SK-N-SH (cell line): ENCODE measurements around the gene C8A. TPM values are rescaled to one million over a fixed set of nuclear protein-coding genes. Genes with fewer than 3 reads are reported as not detected.

Experiments used
- CTCF ChIA-PET: fragments of 300-600, 350-600 bp; formaldehyde crosslinking; extraction: SDS; loops from one replicate; lab custom pipeline; 2021; lab: Yijun Ruan, JAX
- POLR2A ChIA-PET: fragments of 350-600 bp; sonication (Branson Sonifier 250); formaldehyde crosslinking; extraction: SDS; loops from one replicate; lab custom pipeline; 2020; ENCODE audit warnings: antibody characterized with exemption, inconsistent platforms; lab: Yijun Ruan, JAX
- DNase-seq: peaks from one replicate; pipeline ENCODE4 v3.0.0; 2012
- H2AFZ ChIP-seq: fragments of 200-600 bp; sonication (generic); 2 replicates; pipeline ENCODE4 v1.8.1; 2016; ENCODE audit warnings: antibody characterized with exemption, mild to moderate bottlenecking, low read depth
- H3F3A ChIP-seq: fragments of 200-600 bp; sonication (generic); replicated peaks from 2 replicates; pipeline ENCODE3; 2016; ENCODE audit warnings: antibody characterized with exemption, mild to moderate bottlenecking; ENCODE audit not compliant: insufficient read depth
- H3K27ac ChIP-seq, 2 experiments: fragments of 200-500 bp in 1 of 2; fragments of 200-600 bp in 1 of 2; sonication (Bioruptor generic) in 1 of 2; sonication (generic), shearing (Covaris generic) in 1 of 2; 2 replicates each; pipeline versions ENCODE4 v1.5.1 to v1.6.1; 2014 to 2016; ENCODE audit warnings: low read depth in 2 of 2, inconsistent platforms in 1 of 2, low read length in 1 of 2, mild to moderate bottlenecking in 1 of 2, mixed read lengths in 1 of 2
- H3K27me3 ChIP-seq: fragments of 200-600 bp; sonication (generic), shearing (Covaris generic); 2 replicates; pipeline ENCODE4 v1.6.1; 2016; ENCODE audit warnings: mixed run types; ENCODE audit not compliant: insufficient read depth
- H3K36me3 ChIP-seq, 2 experiments: fragments of 200-500 bp in 1 of 2; fragments of 200-600 bp in 1 of 2; sonication (Bioruptor generic) in 1 of 2; sonication (generic) in 1 of 2; replicated peaks in 1 of 2; 2 replicates each; pipeline versions ENCODE3 to v1.5.1; 2014 to 2016; ENCODE audit warnings: low read length in 1 of 2, mild to moderate bottlenecking in 1 of 2; ENCODE audit not compliant: insufficient read depth in 2 of 2, control insufficient read depth in 1 of 2
- H3K4me1 ChIP-seq, 2 experiments: fragments of 200-500 bp in 1 of 2; fragments of 200-600 bp in 1 of 2; sonication (Bioruptor generic) in 1 of 2; sonication (generic), shearing (Covaris generic) in 1 of 2; 2 replicates each; pipeline versions ENCODE4 v1.5.1 to v1.6.1; 2014 to 2016; ENCODE audit warnings: low read depth in 1 of 2, low read length in 1 of 2, mixed run types in 1 of 2; ENCODE audit not compliant: insufficient read depth in 2 of 2, control insufficient read depth in 1 of 2
- H3K4me2 ChIP-seq: fragments of 200-600 bp; sonication (generic), shearing (Covaris generic); 2 replicates; pipeline ENCODE4 v1.6.1; 2017; ENCODE audit warnings: mixed run types
- H3K4me3 ChIP-seq, 2 experiments: fragments of 200-500 bp in 1 of 2; fragments of 200-600 bp in 1 of 2; sonication (Bioruptor generic) in 1 of 2; sonication (generic), shearing (Covaris generic) in 1 of 2; 2 replicates each; pipeline versions ENCODE4 v1.5.1 to v1.8.1; 2014 to 2016; ENCODE audit warnings: low read depth in 2 of 2, inconsistent platforms in 1 of 2, low read length in 1 of 2, mild to moderate bottlenecking in 1 of 2, mixed read lengths in 1 of 2, moderate library complexity in 1 of 2
- H3K79me2 ChIP-seq: fragments of 200-600 bp; sonication (generic); 2 replicates; pipeline ENCODE4 v1.8.1; 2017; ENCODE audit warnings: mild to moderate bottlenecking; ENCODE audit not compliant: insufficient read depth
- H3K9ac ChIP-seq: fragments of 200-600 bp; sonication (generic); 2 replicates; pipeline ENCODE4 v1.6.1; 2017; ENCODE audit warnings: mixed run types
- H3K9me2 ChIP-seq: fragments of 200-600 bp; sonication (generic); 2 replicates; pipeline ENCODE4 v1.6.1; 2017; ENCODE audit warnings: mixed run types
- H3K9me3 ChIP-seq: fragments of 200-600 bp; sonication (generic); 2 replicates; pipeline ENCODE4 v1.6.1; 2017; ENCODE audit warnings: mixed run types, mild to moderate bottlenecking, moderate library complexity
- H4K20me1 ChIP-seq: fragments of 200-600 bp; sonication (generic); 2 replicates; pipeline ENCODE4 v1.6.1; 2017; ENCODE audit warnings: mild to moderate bottlenecking, mixed run types; ENCODE audit not compliant: insufficient read depth
- CHD2 ChIP-seq: fragments of 150-350 bp; IDR thresholded peaks from 2 replicates; pipeline ENCODE4 v1.6.1; 2018; ENCODE audit warnings: low read length; ENCODE audit not compliant: partially characterized antibody
- ELF1 ChIP-seq: IDR thresholded peaks from 2 replicates; pipeline ENCODE4 v1.4.0; 2012
- EZH2phosphoT487 ChIP-seq: fragments of 200-600 bp; sonication (generic); IDR thresholded peaks from 2 replicates; pipeline ENCODE4 v1.6.1; 2017; ENCODE audit warnings: low read depth, mixed run types, mild to moderate bottlenecking, antibody characterized with exemption, moderate library complexity, borderline replicate concordance
- FOSL2 ChIP-seq: IDR thresholded peaks from 2 replicates; pipeline ENCODE4 v1.4.0; 2012; ENCODE audit warnings: low read depth, mild to moderate bottlenecking, moderate library complexity, borderline replicate concordance
- FOXJ3 ChIP-seq: sonication (generic); formaldehyde crosslinking; IDR thresholded peaks from 2 replicates; pipeline ENCODE4 v1.5.1; 2020; ENCODE audit warnings: mild to moderate bottlenecking, missing genetic modification reagents
- FOXM1 ChIP-seq: IDR thresholded peaks from 2 replicates; pipeline ENCODE4 v1.4.0; 2012; ENCODE audit warnings: low read depth, mild to moderate bottlenecking
- GABPA ChIP-seq: IDR thresholded peaks from 2 replicates; pipeline ENCODE4 v1.4.0; 2012; ENCODE audit warnings: low read depth, mild to moderate bottlenecking
- GATA2 ChIP-seq: sonication (generic); formaldehyde crosslinking; IDR thresholded peaks from 2 replicates; pipeline ENCODE4 v1.5.0; 2020; ENCODE audit warnings: mild to moderate bottlenecking, missing genetic modification reagents
- IRF3 ChIP-seq: fragments of 150-350 bp; IDR thresholded peaks from 2 replicates; pipeline ENCODE4 v1.6.1; 2016; ENCODE audit warnings: mild to moderate bottlenecking, low read depth, low read length
- MEF2A ChIP-seq: IDR thresholded peaks from 2 replicates; pipeline ENCODE4 v1.4.0; 2012; ENCODE audit warnings: low read depth, borderline replicate concordance
- MXI1 ChIP-seq: IDR thresholded peaks from 2 replicates; pipeline ENCODE4 v1.6.1; 2012; ENCODE audit warnings: mild to moderate bottlenecking, low read depth, low read length, improper control_type of control experiment
- PBX3 ChIP-seq: IDR thresholded peaks from 2 replicates; pipeline ENCODE4; 2012
- POLR2AphosphoS5 ChIP-seq: IDR thresholded peaks from 2 replicates; pipeline ENCODE4 v1.6.1; 2012; ENCODE audit warnings: low read depth, low read length
- RAD21 ChIP-seq: IDR thresholded peaks from 2 replicates; pipeline ENCODE4 v1.6.1; 2012; ENCODE audit warnings: mild to moderate bottlenecking, low read length
- RCOR1 ChIP-seq: fragments of 150-350 bp; IDR thresholded peaks from 2 replicates; pipeline ENCODE4 v1.6.1; 2017; ENCODE audit warnings: antibody characterized with exemption, low read length
- REST ChIP-seq: IDR thresholded peaks from 2 replicates; pipeline ENCODE4 v1.6.1; 2012; ENCODE audit warnings: mild to moderate bottlenecking, low read depth, low read length, moderate library complexity
- TAF1 ChIP-seq: IDR thresholded peaks from 2 replicates; pipeline ENCODE4 v1.6.1; 2012; ENCODE audit warnings: low read depth, mild to moderate bottlenecking, low read length, moderate library complexity, borderline replicate concordance
- TCF12 ChIP-seq: IDR thresholded peaks from 2 replicates; pipeline ENCODE4 v1.4.0; 2012
- USF2 ChIP-seq: fragments of 150-350 bp; IDR thresholded peaks from 2 replicates; pipeline ENCODE4 v1.6.1; 2017; ENCODE audit warnings: antibody characterized with exemption, low read length, low read depth, borderline replicate concordance
- YY1 ChIP-seq: IDR thresholded peaks from 2 replicates; pipeline ENCODE4 v1.4.0; 2012; ENCODE audit warnings: low read depth, mild to moderate bottlenecking
- WGBS: methylation state at CpG from one replicate; pipeline ENCODE4 v1.1.6; 2017; ENCODE audit warnings: low lambda C conversion rate; 5-methylcytosine and 5-hydroxymethylcytosine counted together
- polyA plus RNA-seq, 3 experiments: library from polyadenylated mRNA; depleted of rRNA; stranded (reverse); fragments of >200 nt; gene quantifications; 2 replicates each; pipeline ENCODE4 v1.2.3, GENCODE V29; 2012

The C8A gene
- polyA plus RNA-seq, 1 of the 3 experiments (the other 2 are of a cell fraction), result not detected

- Histone ChIP-seq H2AFZ (no peak overlapping the region), H3K27ac (no peak overlapping the region), H3K9me3 (no peaks in the 10 kb centered on the region), H3K36me3 (no peaks in the 10 kb centered on the region), H3K4me1 (no peaks in the 10 kb centered on the region), H4K20me1 (no peaks in the 10 kb centered on the region), H3K4me3 (no peak overlapping the region), H3F3A (no peaks in the 10 kb centered on the region), H3K9me2 (no peaks in the 10 kb centered on the region), H3K79me2 (no peaks in the 10 kb centered on the region), H3K9ac (no peak overlapping the region), H3K27me3 (no peaks in the 10 kb centered on the region), H3K4me2 (no peak overlapping the region)
- TF ChIP-seq ELF1 (no peak), CHD2 (no peak), MEF2A (no peak), GABPA (no peak), FOSL2 (no peak), TCF12 (no peak), IRF3 (no peak), POLR2AphosphoS5 (no peak), FOXJ3 (CRISPR knock-in tag) (no peak), EZH2phosphoT487 (no peak), YY1 (no peak), FOXM1 (no peak), GATA2 (CRISPR knock-in tag) (no peak), PBX3 (no peak), RAD21 (no peak), RCOR1 (no peak)
- no peak for DNase-seq
- 0% methylated on average over 1 of the region's 1 CpG for WGBS
- POLR2A ChIA-PET, result no interaction called here
- CTCF ChIA-PET, result no interaction called here
Observed at GRCh38 chr1:56940039-56940438, 85.4 kb downstream of the C8A start.

GRCh38 chr1:56948403-56949023 is 93.9 kb downstream of the C8A start:
- Histone ChIP-seq H3K4me1 (no peaks in the 10 kb centered on the region), H3K9me2 (no peaks in the 10 kb centered on the region), H3K9me3 (no peaks in the 10 kb centered on the region), H3K36me3 (no peaks in the 10 kb centered on the region), H4K20me1 (no peaks in the 10 kb centered on the region), H3F3A (no peaks in the 10 kb centered on the region), H3K4me2 (no peak overlapping the region), H3K4me3 (no peak overlapping the region), H3K27ac (no peak overlapping the region), H3K9ac (no peak overlapping the region), H3K27me3 (no peaks in the 10 kb centered on the region), H3K79me2 (no peaks in the 10 kb centered on the region), H2AFZ (no peak overlapping the region)
- DNase-seq, result no peak
- WGBS, result 54% methylated on average over 1 of the region's 1 CpG
- no peak for TF ChIP-seq MXI1
- TF ChIP-seq GATA2 (CRISPR knock-in tag), result no peak
- no peak for TF ChIP-seq REST
- no peak for TF ChIP-seq TAF1
- TF ChIP-seq USF2, result no peak
- CTCF ChIA-PET, result no interaction called here
- POLR2A ChIA-PET, result no interaction called here
